ENCODE results near the gene MGAT3.
"Not testable (repeated sequence)": the region's sequence is repeated elsewhere in the genome, so short reads cannot be mapped to it uniquely, and the experiment has no call there.

MGAT3 gene

GRCh38 chr22:39518996-39519680 lies 62.3 kb downstream of the MGAT3 start:
- DNase-seq = no peak

GRCh38 chr22:39519681-39520225 lies 62.9 kb downstream of the MGAT3 start:
- DNase-seq = peak; percentile 95

- DNase-seq = peak; percentile 91
Measured at GRCh38 chr22:39520226-39521105, 63.7 kb downstream of the MGAT3 start, which contains the start of gene ATF4. TSS of gene ATF4 (plus strand) at chr22:39520562. CDS start at chr22:39521446, 884 bp downstream.

GRCh38 chr22:39521106-39521885 lies 64.5 kb downstream of the MGAT3 start:
- DNase-seq = not testable (repeated sequence)

GRCh38 chr22:39522091-39522490 lies 65.3 kb downstream of the MGAT3 start:
- DNase-seq = not testable (repeated sequence)

GRCh38 chr22:39522567-39523300 lies 65.9 kb downstream of the MGAT3 start:
- DNase-seq = no peak

GRCh38 chr22:39524089-39524752 lies 67.4 kb downstream of the MGAT3 start:
- DNase-seq = no peak

- no peak for DNase-seq
Measured at GRCh38 chr22:39524753-39525657, 68.2 kb downstream of the MGAT3 start.

- no peak for DNase-seq
Measured at GRCh38 chr22:39525658-39525975, 68.8 kb downstream of the MGAT3 start.

- no peak for DNase-seq
Measured at GRCh38 chr22:39526736-39527171, 69.9 kb downstream of the MGAT3 start.

- DNase-seq = no peak
Measured at GRCh38 chr22:39527481-39527961, 70.7 kb downstream of the MGAT3 start.

GRCh38 chr22:39528080-39528661 lies 71.4 kb downstream of the MGAT3 start:
- no peak for DNase-seq

GRCh38 chr22:39528681-39529486 lies 72.1 kb downstream of the MGAT3 start:
- DNase-seq = peak; percentile 86

- DNase-seq = no peak
Measured at GRCh38 chr22:39529487-39529851, 72.7 kb downstream of the MGAT3 start.

- no peak for DNase-seq
Measured at GRCh38 chr22:39530116-39530515, 73.3 kb downstream of the MGAT3 start.

GRCh38 chr22:39530692-39531331 lies 74.0 kb downstream of the MGAT3 start:
- DNase-seq = no peak

GRCh38 chr22:39532215-39533073 lies 75.6 kb downstream of the MGAT3 start, which contains the start of gene RPS19BP1:
TSS of gene RPS19BP1 (minus strand) at chr22:39532748. CDS start at chr22:39532738, 10 bp downstream.
- peak; percentile 99 for DNase-seq
